Measurements from ENCODE around the gene SMIM15. TPM values are rescaled to one million over a fixed set of nuclear protein-coding genes. Genes with fewer than 3 reads are reported as not detected.

Gene SMIM15
- total and polyA plus RNA-seq, 2 donors (not counting 3 experiments of a cell fraction or from before 2014, with no cell fraction given) = 18.4 to 48.8 TPM

DNA sequence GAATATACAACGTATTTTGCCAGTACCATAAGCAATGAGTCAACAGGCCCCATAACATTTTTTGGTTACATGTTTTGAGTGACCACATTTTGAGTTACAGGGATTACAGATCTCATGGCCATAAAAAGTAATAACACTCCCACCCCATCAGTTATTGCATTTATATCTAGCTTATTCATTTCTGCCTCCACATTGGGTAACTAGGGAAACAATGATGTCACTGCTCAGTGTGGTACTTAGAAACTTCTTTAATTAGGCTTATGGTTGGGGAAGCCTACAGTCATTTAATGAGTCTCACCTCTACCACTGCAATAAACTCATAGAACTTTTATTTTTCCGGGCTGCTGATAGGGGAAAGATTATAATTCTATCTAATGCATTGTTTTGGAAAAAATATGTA is 39.9 kb upstream of the SMIM15 start:
- no peak for FAIRE-seq
- H3K9ac ChIP-seq (replicated peaks; ENCODE audit: extremely low read depth, insufficient read depth, low read length) = no peak overlapping the region
- intact Hi-C loops (cut with micrococcal nuclease) = no loop called here

More for the DNA sequence above, 39.9 kb upstream of the SMIM15 start:
- no peaks in the 10 kb centered on the region for H3K4me1 ChIP-seq (ENCODE audit: control insufficient read depth, extremely low read depth, insufficient read depth, low read length)
- H3K4me2 ChIP-seq (ENCODE audit: insufficient read depth, low read length) = no peak overlapping the region
- TF ChIP-seq FOS (IDR thresholded peaks at IDR 0.05; ENCODE audit: borderline replicate concordance, insufficient read depth, low read length) (no peak), JUN (IDR thresholded peaks at IDR 0.05; ENCODE audit: borderline replicate concordance, insufficient read depth, insufficient read length, low read depth) (no peak), GATA2 (IDR thresholded peaks at IDR 0.05; ENCODE audit: insufficient read depth, insufficient read length, low read depth, low read length) (no peak), POLR2AphosphoS5 (IDR thresholded peaks at IDR 0.05; ENCODE audit: insufficient read depth, low read depth, low read length) (no peak), MYC (IDR thresholded peaks at IDR 0.05; ENCODE audit: low read depth, low read length) (no peak), POLR2A (IDR thresholded peaks at IDR 0.05; ENCODE audit: low read depth, low read length) (no peak), EZH2 (IDR thresholded peaks at IDR 0.05; ENCODE audit: borderline replicate concordance, low read depth, low read length, severe bottlenecking) (no peak)
- TF ChIP-seq, protein P1, sequence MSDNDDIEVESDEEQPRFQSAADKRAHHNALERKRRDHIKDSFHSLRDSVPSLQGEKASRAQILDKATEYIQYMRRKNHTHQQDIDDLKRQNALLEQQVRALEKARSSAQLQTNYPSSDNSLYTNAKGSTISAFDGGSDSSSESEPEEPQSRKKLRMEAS (IDR thresholded peaks at IDR 0.05; ENCODE audit: insufficient read depth, insufficient read length) = no peak
- TF ChIP-seq, protein P2, sequence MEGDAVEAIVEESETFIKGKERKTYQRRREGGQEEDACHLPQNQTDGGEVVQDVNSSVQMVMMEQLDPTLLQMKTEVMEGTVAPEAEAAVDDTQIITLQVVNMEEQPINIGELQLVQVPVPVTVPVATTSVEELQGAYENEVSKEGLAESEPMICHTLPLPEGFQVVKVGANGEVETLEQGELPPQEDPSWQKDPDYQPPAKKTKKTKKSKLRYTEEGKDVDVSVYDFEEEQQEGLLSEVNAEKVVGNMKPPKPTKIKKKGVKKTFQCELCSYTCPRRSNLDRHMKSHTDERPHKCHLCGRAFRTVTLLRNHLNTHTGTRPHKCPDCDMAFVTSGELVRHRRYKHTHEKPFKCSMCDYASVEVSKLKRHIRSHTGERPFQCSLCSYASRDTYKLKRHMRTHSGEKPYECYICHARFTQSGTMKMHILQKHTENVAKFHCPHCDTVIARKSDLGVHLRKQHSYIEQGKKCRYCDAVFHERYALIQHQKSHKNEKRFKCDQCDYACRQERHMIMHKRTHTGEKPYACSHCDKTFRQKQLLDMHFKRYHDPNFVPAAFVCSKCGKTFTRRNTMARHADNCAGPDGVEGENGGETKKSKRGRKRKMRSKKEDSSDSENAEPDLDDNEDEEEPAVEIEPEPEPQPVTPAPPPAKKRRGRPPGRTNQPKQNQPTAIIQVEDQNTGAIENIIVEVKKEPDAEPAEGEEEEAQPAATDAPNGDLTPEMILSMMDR (IDR thresholded peaks at IDR 0.05; ENCODE audit: extremely low read depth in 1 of 2, insufficient read depth in 1 of 2, low read depth in 1 of 2, low read length in 2 of 2) = no peak
- H3K79me2 ChIP-seq (ENCODE audit: control insufficient read depth, insufficient read depth, low read length) = no peaks in the 10 kb centered on the region
- H3K4me3 ChIP-seq (replicated peaks in 1 of 3; ENCODE audit: insufficient read depth in 1 of 3, low read depth in 1 of 3, low read length in 3 of 3) = no peak overlapping the region
- DNase-seq (ENCODE audit: low read depth, low spot score) = no peak
- BruUV-seq (replicated peaks) = no TSS peak
- no peaks in the 10 kb centered on the region for H3K9me1 ChIP-seq (replicated peaks; ENCODE audit: control insufficient read depth, extremely low read depth, insufficient read depth, low read length)
- H4K20me1 ChIP-seq (replicated peaks; ENCODE audit: control insufficient read depth, extremely low read depth, insufficient read depth, low read length) = no peaks in the 10 kb centered on the region
- ChIA-PET CTCF (interaction anchor here (0.9 kb wide), 1 partner anchor 12 kb away, joined by 3 read pairs; no protein-coding TSS in a partner anchor), POLR2A (no interaction called here)
- dilution Hi-C loops (cut with MboI; ENCODE audit: extremely low pct_ligation_motif_present, low sequenced_read_pairs) = no loop called here
- H3K36me3 ChIP-seq (ENCODE audit: control insufficient read depth in 2 of 2, extremely low read depth in 1 of 2, insufficient read depth in 2 of 2, low read length in 2 of 2) = no peaks in the 10 kb centered on the region
- H2AFZ ChIP-seq (ENCODE audit: low read depth, low read length) = no peak overlapping the region
- peaks cover 0 to 4% of the 10 kb centered on the region in 2 experiments for H3K27me3 ChIP-seq (ENCODE audit: control insufficient read depth in 2 of 2, insufficient read depth in 2 of 2, low read length in 2 of 2)
- H3K27ac ChIP-seq (ENCODE audit: insufficient read depth, low read depth, low read length) = no peak overlapping the region
- no peaks in the 10 kb centered on the region for H3K9me3 ChIP-seq (replicated peaks; ENCODE audit: control insufficient read depth, insufficient read depth, low read length)
